Lower lobe of right lung (tissue), 2 donors: ENCODE data around the gene KRT72. TPM values are rescaled to one million over a fixed set of nuclear protein-coding genes. Genes with fewer than 3 reads are reported as not detected.

Experiments
- ATAC-seq, 2 donors: fragments of 200-7000 bp; cut with Tn5 transposase; one replicate each; pipeline ENCODE4 v1.9.1; 2020 to 2022; ENCODE audit warnings: mild to moderate bottlenecking in 2 of 2, moderate library complexity in 2 of 2
- DNase-seq: peaks from one replicate; pipeline ENCODE4 v3.0.0-alpha.2; 2020
- H3K27ac ChIP-seq: fragments of 200-600 bp; one replicate; pipeline ENCODE4 v1.8.0; 2022
- H3K27me3 ChIP-seq: fragments of 200-600 bp; one replicate; pipeline ENCODE4 v1.8.0; 2022; ENCODE audit warnings: low read depth
- H3K36me3 ChIP-seq: fragments of 200-600 bp; one replicate; pipeline ENCODE4 v1.8.0; 2022; ENCODE audit warnings: mild to moderate bottlenecking
- H3K4me1 ChIP-seq: fragments of 200-600 bp; one replicate; pipeline ENCODE4 v1.8.0; 2022
- H3K4me3 ChIP-seq: fragments of 200-600 bp; one replicate; pipeline ENCODE4 v1.8.0; 2022; ENCODE audit warnings: mild to moderate bottlenecking
- H3K9me3 ChIP-seq: fragments of 200-600 bp; one replicate; pipeline ENCODE4 v1.8.0; 2022
- intact Hi-C: fragments of 100-400 bp; cut with DNase I; formaldehyde crosslinking; loops from one replicate; pipeline ENCODE4 v1.11.0; 2022
- total RNA-seq: library from RNA; stranded (reverse); fragmentation: NEBNext Ultra II Directional; extraction: Animal tissue kit (Norgen Biotek cat#: 25700); gene quantifications from one replicate; pipeline ENCODE4 v1.2.1, GENCODE V29; 2021
- TF ChIP-seq, protein P1 (sequence below): fragments of 200-600 bp; IDR thresholded peaks from one replicate; pipeline ENCODE4 v1.8.0; 2022; ENCODE audit warnings: antibody characterized with exemption, mild to moderate bottlenecking
- donor health status: DM: no; HTN: yes; CAD: no; lungs with severe emphysema.

The KRT72 gene
- total RNA-seq, 1 donor from 2014 or later = not detected

DNA sequence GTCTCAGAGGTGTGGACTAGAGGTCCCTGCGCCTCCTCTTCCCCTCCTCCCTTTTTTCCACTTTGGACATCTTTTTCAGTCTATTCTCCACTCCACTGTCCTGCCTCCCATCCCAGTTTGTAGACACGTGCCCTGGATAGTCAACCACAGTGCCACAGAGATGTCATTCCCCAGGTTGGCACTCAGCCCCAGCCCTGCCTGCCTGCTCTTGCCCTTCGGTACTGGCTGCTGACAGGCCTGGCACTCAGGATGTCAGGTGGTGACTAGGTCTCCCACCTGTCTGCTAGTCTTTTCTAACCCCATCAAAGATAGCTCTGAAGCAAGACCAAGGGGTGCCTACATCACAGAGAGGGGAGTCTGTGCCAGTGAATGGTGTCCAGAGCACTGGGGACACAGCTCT, 64.2 kb downstream of the KRT72 start:
- TF ChIP-seq, protein P1, sequence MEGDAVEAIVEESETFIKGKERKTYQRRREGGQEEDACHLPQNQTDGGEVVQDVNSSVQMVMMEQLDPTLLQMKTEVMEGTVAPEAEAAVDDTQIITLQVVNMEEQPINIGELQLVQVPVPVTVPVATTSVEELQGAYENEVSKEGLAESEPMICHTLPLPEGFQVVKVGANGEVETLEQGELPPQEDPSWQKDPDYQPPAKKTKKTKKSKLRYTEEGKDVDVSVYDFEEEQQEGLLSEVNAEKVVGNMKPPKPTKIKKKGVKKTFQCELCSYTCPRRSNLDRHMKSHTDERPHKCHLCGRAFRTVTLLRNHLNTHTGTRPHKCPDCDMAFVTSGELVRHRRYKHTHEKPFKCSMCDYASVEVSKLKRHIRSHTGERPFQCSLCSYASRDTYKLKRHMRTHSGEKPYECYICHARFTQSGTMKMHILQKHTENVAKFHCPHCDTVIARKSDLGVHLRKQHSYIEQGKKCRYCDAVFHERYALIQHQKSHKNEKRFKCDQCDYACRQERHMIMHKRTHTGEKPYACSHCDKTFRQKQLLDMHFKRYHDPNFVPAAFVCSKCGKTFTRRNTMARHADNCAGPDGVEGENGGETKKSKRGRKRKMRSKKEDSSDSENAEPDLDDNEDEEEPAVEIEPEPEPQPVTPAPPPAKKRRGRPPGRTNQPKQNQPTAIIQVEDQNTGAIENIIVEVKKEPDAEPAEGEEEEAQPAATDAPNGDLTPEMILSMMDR = no peak
- DNase-seq = no peak
- Histone ChIP-seq H3K9me3 (no peaks in the 10 kb centered on the region), H3K27ac (no peak overlapping the region), H3K4me1 (peaks cover 4% of the 10 kb centered on the region), H3K27me3 (no peaks in the 10 kb centered on the region), H3K36me3 (no peaks in the 10 kb centered on the region), H3K4me3 (no peak overlapping the region)
- intact Hi-C loops = no loop called here
- no peak for ATAC-seq

Other genes starting within 250 kb of the KRT72 start
- gene KRT85, start 234.0 kb downstream of the KRT72 start, total RNA-seq = not detected
- not detected for gene KRT84, start 215.8 kb downstream of the KRT72 start, total RNA-seq
- gene KRT82, start 195.1 kb downstream of the KRT72 start, total RNA-seq = not detected
- not detected for gene KRT75, start 167.1 kb downstream of the KRT72 start, total RNA-seq
- not detected for gene KRT6B, start 149.3 kb downstream of the KRT72 start, total RNA-seq
- not detected for gene KRT6C, start 127.7 kb downstream of the KRT72 start, total RNA-seq
- 0.74 TPM for gene KRT6A, start 108.2 kb downstream of the KRT72 start, total RNA-seq
- 0.65 TPM for gene KRT5, start 81.1 kb downstream of the KRT72 start, total RNA-seq
- not detected for gene KRT71, start 48.3 kb downstream of the KRT72 start, total RNA-seq
- gene KRT74, start 27.6 kb downstream of the KRT72 start, total RNA-seq = not detected
- gene KRT73, start 17.1 kb upstream of the KRT72 start, total RNA-seq = not detected
- gene KRT2, start 50.7 kb upstream of the KRT72 start, total RNA-seq = not detected
- 1.3 TPM for gene KRT1, start 78.9 kb upstream of the KRT72 start, total RNA-seq
- not detected for gene KRT77, start 102.1 kb upstream of the KRT72 start, total RNA-seq
- not detected for gene KRT76, start 175.9 kb upstream of the KRT72 start, total RNA-seq
- not detected for gene KRT3, start 194.7 kb upstream of the KRT72 start, total RNA-seq
- gene KRT4, start 212.7 kb upstream of the KRT72 start, total RNA-seq = 6.4 TPM
- gene KRT79, start 232.8 kb upstream of the KRT72 start, total RNA-seq = 3.9 TPM
- gene KRT78, start 247.5 kb upstream of the KRT72 start, total RNA-seq = not detected